H1 (cell line): ENCODE results near the gene SLC6A3. TPM values are rescaled to one million over a fixed set of nuclear protein-coding genes. Genes with fewer than 3 reads are reported as not detected.

Experiments
- CTCF ChIP-seq, 3 experiments: IDR thresholded peaks; 1 replicate in 2 of 3; 2 replicates in 1 of 3; pipeline versions ENCODE4 v1.5.1 to v1.6.1; 2011; ENCODE audit warnings: low read length in 3 of 3, mild to moderate bottlenecking in 3 of 3, inconsistent platforms in 2 of 3, low read depth in 1 of 3, moderate library complexity in 1 of 3; ENCODE audit not compliant: insufficient read depth in 1 of 3; ENCODE audit errors: control extremely low read depth in 1 of 3
- FOSL1 ChIP-seq: IDR thresholded peaks from 2 replicates; pipeline ENCODE4 v1.6.1; 2011; ENCODE audit warnings: mild to moderate bottlenecking, low read depth, low read length, moderate library complexity; ENCODE audit not compliant: insufficient read depth
- HDAC6 ChIP-seq: IDR thresholded peaks from one replicate; pipeline ENCODE4 v1.7.1; 2012; ENCODE audit warnings: low read depth, mild to moderate bottlenecking, inconsistent platforms, low read length, moderate library complexity
- MAFK ChIP-seq: IDR thresholded peaks from 2 replicates; pipeline ENCODE4 v1.6.1; 2012; ENCODE audit warnings: low read depth, mild to moderate bottlenecking, improper control_type of control experiment, low read length
- polyA plus RNA-seq, 7 experiments: library from polyadenylated mRNA; depleted of rRNA in 3 of 7; stranded (reverse) in 5 of 7; unstranded in 2 of 7; fragments of >200 nt in 5 of 7; fragments of 200-250 nt in 2 of 7; gene quantifications; 1 replicate in 5 of 7; 2 replicates in 1 of 7; 4 replicates in 1 of 7; pipeline versions ENCODE4 v1.2.1 to v1.2.3, GENCODE V29; 2011 to 2013; ENCODE audit warnings: missing spikeins in 2 of 7, mixed read lengths in 2 of 7
- total RNA-seq: library from RNA; stranded (reverse); fragmentation: NEBNext Ultra II Directional; extraction: Animal tissue kit (Norgen Biotek cat#: 25700); gene quantifications from 2 replicates; pipeline ENCODE4 v1.2.1, GENCODE V29; 2021

The SLC6A3 gene
- total and polyA plus RNA-seq, 2 of the 8 experiments (the other 6 are each of a cell fraction or from before 2014, with no cell fraction given) = 0.48 to 0.91 TPM

GRCh38 chr5:1432296-1432695, 12.9 kb downstream of the SLC6A3 start (continued):
- TF ChIP-seq CTCF (IDR thresholded peaks at IDR 0.05; ENCODE audit: control extremely low read depth in 1 of 3, insufficient read depth in 1 of 3, low read depth in 1 of 3, low read length in 3 of 3) = no peak
- TF ChIP-seq FOSL1 = no peak
- TF ChIP-seq HDAC6 = no peak
- TF ChIP-seq MAFK = no peak
- TF ChIP-seq, all 59 proteins: peak for 0
